Naive thymus-derived CD8-positive, alpha-beta T cell (primary cell): ENCODE data around the gene DDR2. TPM values are rescaled to one million over a fixed set of nuclear protein-coding genes. Genes with fewer than 3 reads are reported as not detected.

Source experiments
- ATAC-seq, 2 donors: fragments of 150-1000 bp; cut with Tn5 transposase in 1 of 2; sonication (Bioruptor Pico), chemical (Tn5 transposase) in 1 of 2; 1 replicate in 1 of 2; 2 replicates in 1 of 2; pipeline ENCODE4 v1.10.0; 2021; ENCODE audit warnings: mild to moderate bottlenecking in 2 of 2, moderate library complexity in 2 of 2
- POLR2A ChIA-PET: fragments of 350-600 bp; sonication (Branson Sonifier 250); formaldehyde crosslinking; loops from one replicate; lab custom pipeline; 2021; ENCODE audit warnings: antibody characterized with exemption; lab: Charles Lee
- DNase-seq, 10 donors: peaks; one replicate each; pipeline versions ENCODE4 v3.0.0 to v3.0.0-alpha.2; 2020 to 2022
- H3K27ac Mint-ChIP-seq, 10 donors: one replicate each; pipeline ENCODE4 v1.8.0; 2020 to 2022; ENCODE audit warnings: mild to moderate bottlenecking in 10 of 10, mixed read lengths in 10 of 10, moderate library complexity in 4 of 10, inconsistent platforms in 1 of 10
- H3K27me3 Mint-ChIP-seq, 5 donors: one replicate each; pipeline ENCODE4 v1.8.0; 2021 to 2022; ENCODE audit warnings: mixed read lengths in 5 of 5
- H3K36me3 Mint-ChIP-seq, 3 donors: one replicate each; pipeline ENCODE4 v1.8.0; 2020 to 2022; ENCODE audit warnings: mixed read lengths in 3 of 3, mild to moderate bottlenecking in 2 of 3, inconsistent platforms in 1 of 3
- H3K4me1 Mint-ChIP-seq, 4 donors: one replicate each; pipeline ENCODE4 v1.8.0; 2021 to 2022; ENCODE audit warnings: mixed read lengths in 4 of 4
- H3K4me3 Mint-ChIP-seq, 10 donors: one replicate each; pipeline ENCODE4 v1.8.0; 2020 to 2022; ENCODE audit warnings: mild to moderate bottlenecking in 10 of 10, mixed read lengths in 10 of 10, moderate library complexity in 6 of 10, inconsistent platforms in 1 of 10
- H3K9me3 Mint-ChIP-seq, 9 donors: one replicate each; pipeline ENCODE4 v1.8.0; 2020 to 2022; ENCODE audit warnings: mixed read lengths in 9 of 9, mild to moderate bottlenecking in 3 of 9, inconsistent platforms in 1 of 9, moderate library complexity in 1 of 9
- polyA plus RNA-seq, 3 donors: library from polyadenylated mRNA; unstranded; fragments of 300-500 nt; fragmentation: Illumina TruSeq; gene quantifications; one replicate each; pipeline ENCODE4 v1.2.3, GENCODE V29; 2021
- total RNA-seq, 8 experiments: library from RNA in 2 of 8; stranded (reverse) in 2 of 8; gene quantifications; one replicate each; pipeline ENCODE4 v1.2.3 and lab custom pipeline; 2021 to 2026

The DDR2 gene
- total and polyA plus RNA-seq, 5 experiments from 2014 or later = 0.16 to 0.33 (median 0.21) TPM; not detected in 2

- Mint-ChIP-seq H3K9me3 (no peaks in the 10 kb centered on the region), H3K4me3 (no peak overlapping the region), H3K4me1 (no peaks in the 10 kb centered on the region), H3K36me3 (no peaks in the 10 kb centered on the region), H3K27me3 (peaks cover 0 to 10% (median 0%) of the 10 kb centered on the region in 5 donors), H3K27ac (no peak overlapping the region)
- POLR2A ChIA-PET = no interaction called here
- DNase-seq = no peak
- no peak for ATAC-seq
These were observed 77.6 kb downstream of the DDR2 start for GRCh38 chr1:162709870-162710269.

GRCh38 chr1:162710345-162710744 is 78.1 kb downstream of the DDR2 start:
- no peak for DNase-seq
- ATAC-seq = no peak
- Mint-ChIP-seq H3K9me3 (no peaks in the 10 kb centered on the region), H3K27me3 (peaks cover 0 to 10% (median 2%) of the 10 kb centered on the region in 5 donors), H3K4me1 (no peaks in the 10 kb centered on the region), H3K27ac (no peak overlapping the region), H3K4me3 (no peak overlapping the region), H3K36me3 (no peaks in the 10 kb centered on the region)
- POLR2A ChIA-PET = no interaction called here

- POLR2A ChIA-PET = no interaction called here
These were observed 78.7 kb downstream of the DDR2 start for GRCh38 chr1:162710780-162711465.

GRCh38 chr1:162712317-162713029 is 80.2 kb downstream of the DDR2 start:
- POLR2A ChIA-PET = no interaction called here
- no peaks in the 10 kb centered on the region for H3K4me1 Mint-ChIP-seq
- no peak overlapping the region for H3K27ac Mint-ChIP-seq

More at GRCh38 chr1:162710780-162711465, 78.7 kb downstream of the DDR2 start:
- Mint-ChIP-seq H3K36me3 (no peaks in the 10 kb centered on the region), H3K27me3 (peaks cover 0 to 10% (median 2%) of the 10 kb centered on the region in 5 donors), H3K4me3 (no peak overlapping the region), H3K9me3 (no peaks in the 10 kb centered on the region), H3K27ac (peak overlapping the region in 1 of 10 donors; percentile 52), H3K4me1 (no peaks in the 10 kb centered on the region)
- ATAC-seq = no peak
- no peak for DNase-seq

GRCh38 chr1:162716123-162716522 is 83.9 kb downstream of the DDR2 start:
- no peaks in the 10 kb centered on the region for H3K9me3 Mint-ChIP-seq
- H3K27me3 Mint-ChIP-seq = peaks cover 0 to 9% (median 2%) of the 10 kb centered on the region in 5 donors
- no peak overlapping the region for H3K4me3 Mint-ChIP-seq
- POLR2A ChIA-PET = no interaction called here
- H3K36me3 Mint-ChIP-seq = no peaks in the 10 kb centered on the region
- DNase-seq (no peak), ATAC-seq (no peak)
- H3K27ac Mint-ChIP-seq = no peak overlapping the region
- no peaks in the 10 kb centered on the region for H3K4me1 Mint-ChIP-seq

More at GRCh38 chr1:162712317-162713029, 80.2 kb downstream of the DDR2 start:
- ATAC-seq = no peak
- Mint-ChIP-seq H3K9me3 (no peaks in the 10 kb centered on the region), H3K4me3 (no peak overlapping the region), H3K27me3 (peaks cover 0 to 10% (median 4%) of the 10 kb centered on the region in 5 donors), H3K36me3 (no peaks in the 10 kb centered on the region)
- DNase-seq = no peak

- Mint-ChIP-seq H3K4me3 (no peak overlapping the region), H3K27ac (no peak overlapping the region), H3K9me3 (no peaks in the 10 kb centered on the region), H3K36me3 (no peaks in the 10 kb centered on the region), H3K4me1 (no peaks in the 10 kb centered on the region), H3K27me3 (peaks cover 0 to 9% (median 2%) of the 10 kb centered on the region in 5 donors)
- DNase-seq = no peak
- POLR2A ChIA-PET = no interaction called here
- no peak for ATAC-seq
These were observed 84.3 kb downstream of the DDR2 start for GRCh38 chr1:162716552-162716951.

GRCh38 chr1:162717548-162718184 is 85.4 kb downstream of the DDR2 start:
- no peak overlapping the region for H3K4me3 Mint-ChIP-seq
- H3K9me3 Mint-ChIP-seq = no peaks in the 10 kb centered on the region
- ATAC-seq (no peak), DNase-seq (no peak)
- no peak overlapping the region for H3K27ac Mint-ChIP-seq
- POLR2A ChIA-PET = no interaction called here
- peaks cover 0 to 9% (median 2%) of the 10 kb centered on the region in 5 donors for H3K27me3 Mint-ChIP-seq
- no peaks in the 10 kb centered on the region for H3K4me1 Mint-ChIP-seq
- H3K36me3 Mint-ChIP-seq = no peaks in the 10 kb centered on the region

GRCh38 chr1:162719678-162720077 is 87.4 kb downstream of the DDR2 start:
- DNase-seq (no peak), ATAC-seq (no peak)
- POLR2A ChIA-PET = no interaction called here
- Mint-ChIP-seq H3K4me1 (no peaks in the 10 kb centered on the region), H3K27me3 (peaks cover 0 to 9% (median 2%) of the 10 kb centered on the region in 5 donors), H3K9me3 (no peaks in the 10 kb centered on the region), H3K27ac (no peak overlapping the region), H3K36me3 (no peaks in the 10 kb centered on the region), H3K4me3 (no peak overlapping the region)

GRCh38 chr1:162720996-162721395 is 88.7 kb downstream of the DDR2 start:
- Mint-ChIP-seq H3K27me3 (peaks cover 0 to 9% (median 0%) of the 10 kb centered on the region in 5 donors), H3K4me3 (no peak overlapping the region), H3K9me3 (no peaks in the 10 kb centered on the region), H3K4me1 (no peaks in the 10 kb centered on the region), H3K27ac (no peak overlapping the region), H3K36me3 (no peaks in the 10 kb centered on the region)
- DNase-seq (no peak), ATAC-seq (no peak)
- POLR2A ChIA-PET = no interaction called here

- no peak overlapping the region for H3K4me3 Mint-ChIP-seq
- H3K36me3 Mint-ChIP-seq = no peaks in the 10 kb centered on the region
- no peak for ATAC-seq
- POLR2A ChIA-PET = no interaction called here
- no peak overlapping the region for H3K27ac Mint-ChIP-seq
- no peak for DNase-seq
- no peaks in the 10 kb centered on the region for H3K9me3 Mint-ChIP-seq
- H3K4me1 Mint-ChIP-seq = no peaks in the 10 kb centered on the region
- peaks cover 0 to 9% (median 0%) of the 10 kb centered on the region in 5 donors for H3K27me3 Mint-ChIP-seq
These were observed 89.2 kb downstream of the DDR2 start for GRCh38 chr1:162721471-162721870.

GRCh38 chr1:162722036-162722435 is 89.8 kb downstream of the DDR2 start:
- Mint-ChIP-seq H3K36me3 (no peaks in the 10 kb centered on the region), H3K4me3 (no peak overlapping the region), H3K27me3 (peaks cover 0 to 6% (median 0%) of the 10 kb centered on the region in 5 donors), H3K27ac (no peak overlapping the region), H3K4me1 (no peaks in the 10 kb centered on the region), H3K9me3 (no peaks in the 10 kb centered on the region)
- ATAC-seq (no peak), DNase-seq (no peak)
- POLR2A ChIA-PET = no interaction called here

GRCh38 chr1:162724583-162725120 is 92.4 kb downstream of the DDR2 start:
- POLR2A ChIA-PET = no interaction called here
- no peak overlapping the region for H3K4me3 Mint-ChIP-seq
- no peaks in the 10 kb centered on the region for H3K4me1 Mint-ChIP-seq
- no peaks in the 10 kb centered on the region for H3K27me3 Mint-ChIP-seq
- no peaks in the 10 kb centered on the region for H3K9me3 Mint-ChIP-seq
- ATAC-seq (no peak), DNase-seq (no peak)
- H3K27ac Mint-ChIP-seq = no peak overlapping the region
- no peaks in the 10 kb centered on the region for H3K36me3 Mint-ChIP-seq

GRCh38 chr1:162725301-162725837 is 93.1 kb downstream of the DDR2 start:
- Mint-ChIP-seq H3K27me3 (no peaks in the 10 kb centered on the region), H3K9me3 (no peaks in the 10 kb centered on the region), H3K4me1 (no peaks in the 10 kb centered on the region), H3K27ac (no peak overlapping the region), H3K36me3 (no peaks in the 10 kb centered on the region), H3K4me3 (no peak overlapping the region)
- DNase-seq (no peak), ATAC-seq (no peak)
- POLR2A ChIA-PET = no interaction called here
